ENCODE data around the gene CIDEC.

- no peak for TF ChIP-seq CTCF (IDR thresholded peaks at IDR 0.05)
- TF ChIP-seq POLR2AphosphoS5 (IDR thresholded peaks at IDR 0.05; ENCODE audit: insufficient read depth in 1 of 2, low read depth in 1 of 2) = no peak
Observed at GRCh38 chr3:9838856-9839255, 41.2 kb downstream of the CIDEC start.
